Astrocyte of the spinal cord (primary cell): ENCODE measurements around the gene PCSK7.

Experiments used
- DNase-seq: peaks from one replicate; pipeline ENCODE4 v3.0.0; 2011; ENCODE audit warnings: low read depth, low spot score
- H3K4me3 ChIP-seq: 2 replicates; pipeline ENCODE4 v1.5.1; 2011; ENCODE audit warnings: low read depth, mild to moderate bottlenecking, low read length, moderate library complexity
- in situ Hi-C: cut with HindIII; loops from 2 replicates; pipeline ENCODE4 v1.10.0; 2017; ENCODE audit warnings: low sequenced_read_pairs
- TF ChIP-seq, protein P1 (sequence below): IDR thresholded peaks from 2 replicates; pipeline ENCODE4 v1.5.1; 2012; ENCODE audit warnings: low read depth, mild to moderate bottlenecking, low read length, inconsistent platforms

PCSK7 gene

GRCh38 chr11:117205211-117205818 lies 26.6 kb downstream of the PCSK7 start:
- no peak for DNase-seq
- TF ChIP-seq, protein P1, sequence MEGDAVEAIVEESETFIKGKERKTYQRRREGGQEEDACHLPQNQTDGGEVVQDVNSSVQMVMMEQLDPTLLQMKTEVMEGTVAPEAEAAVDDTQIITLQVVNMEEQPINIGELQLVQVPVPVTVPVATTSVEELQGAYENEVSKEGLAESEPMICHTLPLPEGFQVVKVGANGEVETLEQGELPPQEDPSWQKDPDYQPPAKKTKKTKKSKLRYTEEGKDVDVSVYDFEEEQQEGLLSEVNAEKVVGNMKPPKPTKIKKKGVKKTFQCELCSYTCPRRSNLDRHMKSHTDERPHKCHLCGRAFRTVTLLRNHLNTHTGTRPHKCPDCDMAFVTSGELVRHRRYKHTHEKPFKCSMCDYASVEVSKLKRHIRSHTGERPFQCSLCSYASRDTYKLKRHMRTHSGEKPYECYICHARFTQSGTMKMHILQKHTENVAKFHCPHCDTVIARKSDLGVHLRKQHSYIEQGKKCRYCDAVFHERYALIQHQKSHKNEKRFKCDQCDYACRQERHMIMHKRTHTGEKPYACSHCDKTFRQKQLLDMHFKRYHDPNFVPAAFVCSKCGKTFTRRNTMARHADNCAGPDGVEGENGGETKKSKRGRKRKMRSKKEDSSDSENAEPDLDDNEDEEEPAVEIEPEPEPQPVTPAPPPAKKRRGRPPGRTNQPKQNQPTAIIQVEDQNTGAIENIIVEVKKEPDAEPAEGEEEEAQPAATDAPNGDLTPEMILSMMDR: no peak
- no peak overlapping the region for H3K4me3 ChIP-seq
- in situ Hi-C loops: no loop called here

DNA sequence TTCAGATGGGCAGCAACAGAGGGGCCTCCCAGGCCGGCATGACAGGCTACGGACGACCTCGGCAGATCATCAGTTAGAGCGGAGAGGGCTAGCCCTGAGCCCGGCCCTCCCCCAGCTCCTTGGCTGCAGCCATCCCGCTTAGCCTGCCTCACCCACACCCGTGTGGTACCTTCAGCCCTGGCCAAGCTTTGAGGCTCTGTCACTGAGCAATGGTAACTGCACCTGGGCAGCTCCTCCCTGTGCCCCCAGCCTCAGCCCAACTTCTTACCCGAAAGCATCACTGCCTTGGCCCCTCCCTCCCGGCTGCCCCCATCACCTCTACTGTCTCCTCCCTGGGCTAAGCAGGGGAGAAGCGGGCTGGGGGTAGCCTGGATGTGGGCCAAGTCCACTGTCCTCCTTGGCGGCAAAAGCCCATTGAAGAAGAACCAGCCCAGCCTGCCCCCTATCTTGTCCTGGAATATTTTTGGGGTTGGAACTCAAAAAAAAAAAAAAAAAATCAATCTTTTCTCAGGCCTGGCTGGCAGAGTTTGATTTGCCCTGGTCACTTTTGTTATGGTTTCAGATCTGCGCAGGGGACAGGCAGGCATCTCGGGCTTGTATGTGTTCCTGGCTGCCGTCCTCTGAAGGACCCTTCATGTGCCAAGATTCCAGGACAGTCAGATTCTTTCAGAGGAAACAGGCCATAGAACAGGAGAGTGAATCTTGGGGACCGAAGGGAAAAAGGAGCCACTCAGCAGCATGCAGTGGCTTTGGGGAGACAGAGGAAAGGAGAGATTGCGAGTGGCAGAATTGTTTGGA lies 27.4 kb downstream of the PCSK7 start:
- TF ChIP-seq, protein P1: no peak
- no peak overlapping the region for H3K4me3 ChIP-seq
- in situ Hi-C loops: no loop called here
- DNase-seq: no peak

GRCh38 chr11:117203069-117203407 lies 28.8 kb downstream of the PCSK7 start:
- H3K4me3 ChIP-seq: no peak overlapping the region
- TF ChIP-seq, protein P1: no peak

DNA sequence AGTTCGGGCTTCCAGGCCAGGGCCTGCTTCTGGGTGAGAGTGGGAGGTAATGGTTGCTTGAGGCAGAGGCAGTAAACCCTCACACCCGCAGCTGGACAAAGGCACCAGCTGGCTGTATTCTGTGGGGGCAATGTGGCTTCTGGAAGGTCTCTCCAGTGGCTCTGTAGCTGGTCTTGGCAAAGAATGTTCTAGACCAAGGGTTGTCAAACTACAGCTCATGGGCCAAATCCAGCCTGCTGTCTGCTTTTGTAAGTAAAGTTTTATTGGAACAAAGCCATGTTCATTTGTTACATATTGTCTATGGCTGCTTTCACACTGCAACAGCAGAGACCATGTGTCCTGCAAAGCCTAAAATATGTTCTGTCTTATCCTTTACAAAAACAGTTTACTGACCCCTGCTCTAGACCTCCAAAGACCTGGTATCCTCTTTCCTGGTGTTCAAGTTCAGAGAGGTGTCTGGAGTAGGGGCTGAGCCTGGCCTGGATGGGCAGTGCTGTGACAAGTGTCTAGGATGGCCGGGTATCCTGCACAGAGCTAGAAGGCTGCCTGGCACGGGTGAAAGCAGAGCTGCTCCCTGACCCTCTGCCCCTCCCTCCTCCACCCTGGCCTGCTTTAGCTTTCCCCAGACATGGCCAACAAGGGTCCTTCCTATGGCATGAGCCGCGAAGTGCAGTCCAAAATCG lies 29.3 kb downstream of the PCSK7 start:
- H3K4me3 ChIP-seq: peak overlapping the region; percentile 64
- in situ Hi-C loops: no loop called here
- no peak for DNase-seq
- TF ChIP-seq, protein P1: no peak

More at GRCh38 chr11:117203069-117203407, 28.8 kb downstream of the PCSK7 start:
- no peak for DNase-seq
- in situ Hi-C loops: no loop called here

DNA sequence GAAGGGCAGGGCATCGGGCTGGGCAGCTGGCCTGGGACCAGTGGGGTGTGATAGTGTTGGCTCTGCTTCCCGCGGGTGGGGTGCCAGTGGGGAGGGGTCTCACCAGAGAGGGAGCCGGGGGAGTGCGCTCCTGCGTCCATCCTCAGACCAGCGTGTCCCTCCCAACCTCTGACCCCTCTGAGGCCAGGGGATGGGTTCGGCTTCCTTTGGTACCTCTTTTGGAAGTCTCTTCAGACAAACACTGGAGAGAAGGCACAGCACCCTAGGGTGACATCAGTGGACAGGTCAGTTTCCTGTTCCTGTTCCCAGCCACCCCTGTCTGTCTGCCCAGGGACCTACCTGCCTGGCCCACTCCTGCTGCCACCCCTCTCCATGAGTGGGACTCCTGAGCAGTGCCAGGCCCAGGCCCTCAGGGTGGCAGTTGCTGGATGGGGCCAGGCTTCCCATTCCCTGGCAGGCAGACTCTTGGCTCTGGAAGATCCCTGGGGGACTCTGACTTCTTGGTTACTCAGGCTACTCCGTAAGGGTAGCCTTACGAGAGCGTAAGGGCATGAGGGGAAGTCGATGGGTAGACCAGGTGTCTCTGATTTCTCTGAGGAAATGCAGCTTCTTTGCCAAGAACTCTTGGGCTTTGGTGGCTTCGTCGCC lies 30.1 kb downstream of the PCSK7 start:
- DNase-seq: no peak
- H3K4me3 ChIP-seq: peak overlapping the region; percentile 64
- in situ Hi-C loops: no loop called here

More for the DNA sequence above, 30.1 kb downstream of the PCSK7 start:
- TF ChIP-seq, protein P1: no peak
